NCI-H2171 (cell line): ENCODE measurements around the gene RBBP6.
"Not testable (repeated sequence)": the region's sequence is repeated elsewhere in the genome, so short reads cannot be mapped to it uniquely, and the experiment has no call there.

ENCODE experiments used
- DNase-seq: peaks from one replicate; lab custom pipeline; 2025; lab: John Stamatoyannopoulos, UW

RBBP6 gene, protein sequence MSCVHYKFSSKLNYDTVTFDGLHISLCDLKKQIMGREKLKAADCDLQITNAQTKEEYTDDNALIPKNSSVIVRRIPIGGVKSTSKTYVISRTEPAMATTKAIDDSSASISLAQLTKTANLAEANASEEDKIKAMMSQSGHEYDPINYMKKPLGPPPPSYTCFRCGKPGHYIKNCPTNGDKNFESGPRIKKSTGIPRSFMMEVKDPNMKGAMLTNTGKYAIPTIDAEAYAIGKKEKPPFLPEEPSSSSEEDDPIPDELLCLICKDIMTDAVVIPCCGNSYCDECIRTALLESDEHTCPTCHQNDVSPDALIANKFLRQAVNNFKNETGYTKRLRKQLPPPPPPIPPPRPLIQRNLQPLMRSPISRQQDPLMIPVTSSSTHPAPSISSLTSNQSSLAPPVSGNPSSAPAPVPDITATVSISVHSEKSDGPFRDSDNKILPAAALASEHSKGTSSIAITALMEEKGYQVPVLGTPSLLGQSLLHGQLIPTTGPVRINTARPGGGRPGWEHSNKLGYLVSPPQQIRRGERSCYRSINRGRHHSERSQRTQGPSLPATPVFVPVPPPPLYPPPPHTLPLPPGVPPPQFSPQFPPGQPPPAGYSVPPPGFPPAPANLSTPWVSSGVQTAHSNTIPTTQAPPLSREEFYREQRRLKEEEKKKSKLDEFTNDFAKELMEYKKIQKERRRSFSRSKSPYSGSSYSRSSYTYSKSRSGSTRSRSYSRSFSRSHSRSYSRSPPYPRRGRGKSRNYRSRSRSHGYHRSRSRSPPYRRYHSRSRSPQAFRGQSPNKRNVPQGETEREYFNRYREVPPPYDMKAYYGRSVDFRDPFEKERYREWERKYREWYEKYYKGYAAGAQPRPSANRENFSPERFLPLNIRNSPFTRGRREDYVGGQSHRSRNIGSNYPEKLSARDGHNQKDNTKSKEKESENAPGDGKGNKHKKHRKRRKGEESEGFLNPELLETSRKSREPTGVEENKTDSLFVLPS (N-terminal part only)

DNA sequence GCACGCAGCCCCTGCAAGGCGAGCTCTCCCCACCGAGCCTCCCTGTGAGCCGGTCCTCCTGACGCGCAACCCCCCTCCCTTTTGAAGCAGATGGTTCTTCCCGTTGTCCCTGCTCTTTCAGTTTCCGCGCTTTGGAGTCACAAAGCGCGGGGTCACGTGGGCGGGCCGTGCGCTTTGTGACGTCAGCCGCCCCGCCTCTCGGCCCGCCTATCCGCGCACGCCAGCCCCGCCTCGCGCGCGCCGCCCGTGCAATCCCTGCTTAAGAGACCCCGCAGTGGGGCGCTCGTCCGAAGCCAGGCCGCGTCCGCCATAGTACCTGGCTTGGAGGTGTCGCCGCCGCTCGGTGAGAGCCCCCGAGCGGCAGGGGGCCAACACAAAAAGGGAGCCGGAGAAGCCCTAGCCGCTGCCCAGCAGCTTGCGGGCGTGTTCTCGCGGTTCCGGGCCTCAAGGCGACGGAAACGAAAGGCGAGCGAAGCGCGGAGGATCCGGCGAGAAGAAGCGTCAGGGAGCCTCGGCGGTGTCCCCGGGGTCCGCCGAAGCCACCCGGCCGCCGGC is at the start of gene RBBP6:
Gene RBBP6 (plus strand): TSS at position 272 of the 555 bp plus-strand sequence. CDS start 1,061 bp downstream, outside the sequence.
- peak; percentile 97 for DNase-seq

DNA sequence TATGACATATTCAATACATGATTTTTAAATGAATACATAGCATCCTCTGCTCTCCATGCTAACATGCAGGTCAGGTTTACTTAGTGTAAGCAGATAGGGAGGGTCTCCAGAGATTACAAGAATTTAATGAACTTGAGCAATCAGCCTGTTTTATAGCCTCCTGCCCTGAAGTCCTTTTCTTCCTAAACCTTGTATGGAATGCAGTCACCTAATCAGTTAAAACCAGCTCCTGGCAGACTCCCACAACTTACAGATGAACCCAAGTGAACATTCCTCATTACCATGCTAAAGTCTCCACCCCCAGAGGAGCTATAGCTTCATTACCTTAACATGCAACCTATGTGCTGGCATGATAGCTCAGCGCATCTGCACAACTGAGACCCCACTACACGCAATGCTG is 48.5 kb upstream of the RBBP6 start:
- DNase-seq: no peak

DNA sequence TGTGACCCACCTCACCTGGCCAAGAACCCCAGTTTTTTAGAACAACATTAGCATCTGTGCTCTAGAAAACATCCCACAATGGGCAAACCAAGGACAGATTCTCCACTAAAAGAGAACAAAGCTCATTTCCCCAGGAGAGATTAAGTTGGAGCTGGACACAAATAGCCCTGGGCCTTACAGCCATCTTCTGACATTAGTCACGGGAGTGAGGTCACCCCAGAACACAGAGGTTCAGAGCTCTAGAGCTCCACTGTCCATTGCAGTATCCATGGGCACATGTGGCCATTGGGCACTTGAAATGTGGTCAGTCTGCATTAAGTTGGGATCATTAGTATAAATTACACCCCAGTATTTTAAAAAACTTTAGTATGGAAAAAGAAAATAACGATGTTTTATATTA is 47.6 kb upstream of the RBBP6 start:
- DNase-seq: no peak

DNA sequence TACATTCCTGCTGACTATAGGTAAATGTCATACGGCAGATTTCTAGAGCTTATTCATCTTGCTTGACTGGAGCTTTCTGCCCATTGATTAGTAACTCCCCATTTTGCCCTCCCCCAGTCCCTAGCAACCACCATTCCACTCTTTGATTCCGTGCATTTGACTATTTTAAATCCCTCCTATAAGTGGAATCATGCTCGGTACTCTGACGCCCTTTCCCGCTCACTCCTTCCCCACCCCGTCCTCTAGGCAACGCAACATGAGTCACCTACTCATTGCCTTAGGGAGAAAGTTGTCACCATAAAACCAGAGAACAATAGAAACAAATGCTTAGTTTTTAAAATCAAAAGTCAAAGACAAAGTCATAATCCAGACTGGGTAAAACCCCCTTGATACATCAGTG is 45.5 kb upstream of the RBBP6 start:
- no peak for DNase-seq

DNA sequence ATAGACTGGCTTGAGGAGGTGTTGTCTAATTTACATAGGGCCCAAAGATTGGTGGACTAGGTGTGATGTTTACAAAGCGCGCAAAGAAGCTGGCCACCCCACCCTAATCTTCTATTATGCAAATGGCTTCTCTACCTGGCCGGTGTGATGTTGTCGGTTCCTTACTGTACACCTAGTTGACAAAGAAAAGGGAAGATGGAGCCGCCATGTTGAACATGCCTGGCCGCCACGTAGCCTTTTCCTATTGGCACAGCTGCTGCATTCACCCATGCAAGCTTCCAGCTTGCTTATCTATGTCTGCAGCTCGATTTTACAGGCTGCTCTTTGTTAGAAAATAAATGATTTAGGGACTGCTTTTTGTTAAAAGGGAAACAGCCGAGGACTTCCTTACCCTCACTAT is 44.2 kb upstream of the RBBP6 start:
- not testable (repeated sequence) for DNase-seq

DNA sequence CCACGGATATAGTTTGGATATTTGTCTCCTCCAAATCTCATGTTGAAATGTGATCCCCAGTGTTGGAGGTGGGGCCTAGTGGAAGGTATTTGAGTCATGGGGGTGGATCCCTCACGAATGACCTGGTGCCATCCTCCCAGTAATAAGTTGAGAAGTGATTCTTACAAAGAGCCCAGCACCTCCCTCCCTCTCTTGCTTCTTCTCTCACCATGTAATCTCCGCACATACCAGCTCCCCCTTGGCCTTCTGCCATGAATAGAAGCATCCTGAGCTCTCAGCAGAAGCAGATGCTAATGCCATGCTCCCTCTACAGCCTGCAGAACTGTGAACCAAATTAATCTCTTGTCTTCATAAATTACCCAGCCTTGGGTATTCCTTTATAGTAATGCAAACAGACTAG is 41.9 kb upstream of the RBBP6 start:
- DNase-seq: no peak

DNA sequence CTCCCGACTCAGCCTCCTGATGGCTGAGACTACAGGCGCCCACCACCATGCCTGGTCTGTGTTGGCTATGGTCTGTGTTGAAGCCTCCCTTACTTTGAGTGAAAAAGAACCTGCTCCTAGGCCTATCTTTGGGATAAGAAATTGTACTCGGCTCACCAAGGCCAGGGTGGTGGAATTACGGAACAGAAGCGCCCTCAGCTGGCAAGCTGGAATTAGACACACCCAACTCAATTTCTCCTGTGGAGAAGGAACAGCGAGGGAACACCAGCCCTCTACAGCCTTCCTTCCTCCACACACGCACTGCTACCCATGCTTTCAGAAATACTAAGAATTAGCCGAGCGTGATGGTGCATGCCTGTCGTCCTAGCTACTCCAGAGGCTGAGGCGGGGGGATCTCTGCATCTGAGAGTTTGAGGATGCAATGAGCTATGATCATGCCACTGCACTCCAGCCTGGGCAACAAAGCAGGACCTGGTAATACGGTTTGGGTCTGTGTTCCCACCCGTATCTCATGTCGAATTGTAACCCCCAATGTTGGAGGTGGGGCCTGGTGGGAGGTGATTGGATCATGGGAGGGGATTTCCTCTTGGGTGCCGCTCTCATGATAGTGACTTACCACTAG is 40.1 kb upstream of the RBBP6 start:
- no peak for DNase-seq

DNA sequence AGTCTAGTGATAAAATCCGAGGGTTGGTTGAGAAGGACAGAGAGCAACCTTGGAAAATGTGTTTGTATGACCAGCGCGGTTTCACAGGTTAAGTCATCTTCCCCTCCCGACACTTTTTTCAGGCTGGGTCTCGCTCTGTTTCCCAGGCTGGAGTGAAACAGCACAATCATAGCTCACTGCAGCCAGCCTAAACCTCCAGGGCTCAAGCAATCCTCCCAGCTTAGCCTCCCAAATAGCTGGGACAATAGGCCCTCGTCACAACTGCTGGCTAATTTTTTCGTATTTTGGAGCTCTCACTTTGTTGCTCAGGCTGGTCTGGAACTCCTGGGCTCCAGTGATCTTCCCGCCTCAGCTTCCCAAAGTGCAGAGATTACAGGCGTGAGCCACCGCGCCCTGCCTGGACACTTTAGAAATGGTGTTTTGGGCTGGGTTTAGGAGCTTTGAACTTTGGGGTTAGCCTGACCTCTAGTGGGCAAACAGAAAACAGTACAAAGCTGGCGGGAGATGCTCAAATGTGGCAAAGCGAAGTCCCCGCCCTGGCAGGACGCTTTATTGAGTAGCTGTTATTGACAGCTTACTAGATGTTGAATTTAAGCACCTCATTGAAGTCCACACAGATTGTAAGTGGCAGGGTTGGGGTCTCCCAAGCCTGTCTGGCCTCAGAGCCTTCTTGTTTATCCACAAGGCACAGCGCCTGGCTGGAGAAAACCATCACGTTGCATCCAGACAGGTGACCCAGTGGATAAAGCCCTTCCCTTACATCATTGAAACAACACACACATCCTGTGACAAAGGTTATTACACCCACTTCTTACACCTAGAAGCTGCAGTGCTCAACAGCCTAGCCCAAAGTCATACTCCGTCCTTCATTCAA is 34.7 kb upstream of the RBBP6 start:
- DNase-seq: peak; percentile 25

DNA sequence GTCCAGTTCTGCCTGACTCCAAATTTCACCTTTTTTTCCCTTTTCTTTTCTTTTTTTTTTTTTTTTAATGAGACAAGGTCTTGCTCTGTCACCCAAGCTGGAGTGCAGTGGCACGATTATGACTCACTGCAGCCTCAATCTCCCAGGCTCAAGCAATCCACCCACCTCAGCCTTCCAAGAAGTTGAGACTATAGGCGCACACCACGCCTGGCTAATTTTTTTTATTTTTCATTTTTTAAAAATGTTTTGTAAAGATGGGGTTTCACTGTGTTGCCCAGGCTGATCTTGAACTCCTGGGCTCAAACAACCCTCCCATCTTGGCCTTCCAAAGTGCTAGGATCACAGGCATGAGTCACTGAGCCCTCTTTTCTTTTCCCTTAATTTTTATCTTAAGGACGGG is 33.4 kb upstream of the RBBP6 start:
- DNase-seq: no peak

DNA sequence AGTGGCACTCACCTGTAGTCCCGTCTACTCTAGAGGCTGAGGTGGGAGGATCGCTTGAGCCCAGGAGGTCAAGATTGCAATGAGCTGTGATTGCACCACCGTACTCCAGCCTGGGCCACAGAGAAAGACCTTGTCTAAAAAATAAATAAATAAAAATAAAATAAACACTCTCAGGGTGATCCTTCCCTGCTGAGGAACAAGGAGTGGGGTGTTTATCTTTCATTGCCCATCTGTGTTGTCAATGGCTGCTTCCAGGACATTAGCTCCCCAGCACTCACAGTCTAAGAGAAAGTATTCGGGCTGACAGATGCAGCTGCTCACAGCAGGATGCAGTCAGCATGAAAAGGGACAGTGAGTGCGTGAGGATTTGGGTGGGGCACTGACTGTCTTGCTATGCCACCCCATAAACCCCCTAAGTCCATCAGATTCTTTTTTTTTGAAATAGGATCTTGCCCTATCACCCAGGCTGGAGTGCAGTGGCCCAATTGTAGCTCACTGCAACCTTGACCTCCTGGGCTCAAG is 31.3 kb upstream of the RBBP6 start:
- DNase-seq: no peak

DNA sequence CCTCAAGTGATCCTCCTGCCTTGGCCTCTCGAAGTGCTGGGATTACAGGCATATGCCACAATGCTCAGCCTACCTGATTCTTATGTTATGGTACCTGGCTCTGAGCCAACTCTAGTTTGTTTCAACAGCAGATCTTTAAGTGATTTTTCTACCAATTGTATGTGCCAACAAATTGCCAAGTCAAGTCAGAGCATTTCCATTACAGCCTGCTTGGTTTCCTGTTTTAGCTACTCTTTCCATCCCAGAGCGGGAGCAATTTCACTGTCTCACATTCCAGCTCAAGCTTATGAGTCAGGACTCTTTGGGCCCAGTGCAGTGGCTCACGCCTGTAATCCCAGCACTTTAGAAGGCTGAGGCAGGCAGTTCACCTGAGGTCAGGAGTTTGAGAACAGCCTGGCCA is 30.8 kb upstream of the RBBP6 start:
- no peak for DNase-seq

DNA sequence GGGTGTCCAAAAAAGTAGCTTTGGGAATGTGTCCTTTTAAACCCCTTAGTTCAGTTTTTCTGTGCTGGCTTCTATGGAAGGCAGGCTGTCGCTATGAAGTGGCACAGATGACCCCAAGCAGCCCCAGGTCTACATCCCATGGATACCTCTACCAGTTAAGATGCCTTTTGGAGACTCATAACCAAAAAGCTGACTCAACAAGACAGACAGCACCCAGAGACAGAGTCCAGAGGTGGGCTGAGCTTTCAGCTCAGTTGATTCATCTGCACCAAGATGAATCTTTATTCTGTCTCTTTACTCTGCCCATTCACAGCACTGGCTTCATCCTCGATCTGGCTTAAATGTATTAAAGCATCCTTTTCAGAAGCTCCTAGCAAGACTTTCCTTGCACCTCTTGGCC is 29.8 kb upstream of the RBBP6 start:
- no peak for DNase-seq

DNA sequence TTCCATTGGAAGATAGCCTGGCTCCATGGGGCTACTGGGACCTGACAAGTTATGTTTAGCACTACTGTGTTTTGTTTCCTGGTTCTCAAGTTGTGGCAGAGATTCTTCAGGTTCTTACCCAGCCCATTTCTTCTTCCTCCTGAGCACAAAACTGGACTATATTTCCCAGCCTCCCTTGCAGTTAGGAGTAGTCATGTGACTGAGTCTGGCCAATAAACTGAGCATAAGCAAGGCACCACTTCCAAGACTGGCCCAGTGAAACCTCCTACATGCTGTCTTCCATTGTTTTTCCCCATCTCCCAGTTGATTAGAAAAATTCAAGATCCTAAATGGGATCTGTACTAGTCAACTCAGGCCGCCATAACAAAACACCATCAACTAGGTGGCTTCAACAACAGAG is 28.2 kb upstream of the RBBP6 start:
- DNase-seq: no peak

DNA sequence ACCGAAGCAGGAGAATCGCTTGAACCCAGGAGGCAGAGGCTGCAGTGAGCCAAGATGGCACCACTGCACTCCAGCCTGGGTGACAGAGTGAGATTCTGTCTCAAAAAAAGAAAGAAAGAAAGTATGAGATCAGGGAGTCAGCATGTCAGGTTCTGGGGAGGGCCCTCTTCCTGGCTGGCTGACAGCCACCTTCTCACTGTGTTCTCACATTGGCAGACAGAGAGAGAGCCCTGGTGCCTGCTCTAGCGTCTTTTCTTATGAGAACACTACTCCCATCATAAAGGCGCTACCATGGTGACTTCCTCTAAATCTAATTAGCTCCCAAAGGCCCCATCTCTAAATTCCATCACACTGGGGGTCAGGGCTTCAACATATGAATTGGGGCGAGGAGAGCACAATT is 27.6 kb upstream of the RBBP6 start:
- DNase-seq: no peak

DNA sequence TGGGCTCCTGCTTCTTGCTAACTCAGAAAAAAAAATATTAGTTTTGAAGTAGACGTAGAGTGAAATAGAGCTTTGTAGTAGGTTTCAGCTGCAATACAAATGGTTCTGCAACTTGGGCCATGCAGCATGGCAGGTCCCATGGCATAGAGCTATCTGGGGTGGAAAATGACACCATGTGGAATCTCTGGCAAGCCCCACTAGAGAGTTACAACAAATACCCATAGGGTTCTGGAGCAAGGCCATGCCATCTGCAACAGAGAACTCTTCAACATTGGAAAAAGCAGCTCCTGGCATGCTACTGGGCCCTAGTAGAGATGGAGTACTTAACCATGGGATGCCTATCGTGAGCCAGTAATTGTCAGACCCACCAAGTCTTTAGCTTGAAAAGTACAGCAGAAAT is 25.3 kb upstream of the RBBP6 start:
- no peak for DNase-seq

DNA sequence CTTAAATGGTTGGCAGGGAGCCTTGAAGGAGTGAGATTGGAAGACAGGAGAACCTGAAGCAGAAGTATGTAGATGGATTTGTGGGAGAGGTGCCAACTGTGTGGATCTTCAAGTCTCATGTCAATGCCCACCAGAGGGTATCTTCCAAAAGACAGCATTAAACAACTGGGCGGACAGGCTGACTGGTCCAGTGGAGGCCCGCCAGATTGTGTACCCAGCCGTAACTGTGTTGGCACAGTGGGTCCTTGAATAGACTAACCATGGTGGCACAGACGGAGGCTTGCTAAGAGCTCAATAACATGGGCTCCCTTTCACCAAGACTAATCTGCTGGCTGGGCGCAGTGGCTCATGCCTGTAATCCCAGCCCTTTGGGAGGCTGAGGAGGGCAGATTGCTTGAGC is 24.2 kb upstream of the RBBP6 start:
- DNase-seq: no peak

DNA sequence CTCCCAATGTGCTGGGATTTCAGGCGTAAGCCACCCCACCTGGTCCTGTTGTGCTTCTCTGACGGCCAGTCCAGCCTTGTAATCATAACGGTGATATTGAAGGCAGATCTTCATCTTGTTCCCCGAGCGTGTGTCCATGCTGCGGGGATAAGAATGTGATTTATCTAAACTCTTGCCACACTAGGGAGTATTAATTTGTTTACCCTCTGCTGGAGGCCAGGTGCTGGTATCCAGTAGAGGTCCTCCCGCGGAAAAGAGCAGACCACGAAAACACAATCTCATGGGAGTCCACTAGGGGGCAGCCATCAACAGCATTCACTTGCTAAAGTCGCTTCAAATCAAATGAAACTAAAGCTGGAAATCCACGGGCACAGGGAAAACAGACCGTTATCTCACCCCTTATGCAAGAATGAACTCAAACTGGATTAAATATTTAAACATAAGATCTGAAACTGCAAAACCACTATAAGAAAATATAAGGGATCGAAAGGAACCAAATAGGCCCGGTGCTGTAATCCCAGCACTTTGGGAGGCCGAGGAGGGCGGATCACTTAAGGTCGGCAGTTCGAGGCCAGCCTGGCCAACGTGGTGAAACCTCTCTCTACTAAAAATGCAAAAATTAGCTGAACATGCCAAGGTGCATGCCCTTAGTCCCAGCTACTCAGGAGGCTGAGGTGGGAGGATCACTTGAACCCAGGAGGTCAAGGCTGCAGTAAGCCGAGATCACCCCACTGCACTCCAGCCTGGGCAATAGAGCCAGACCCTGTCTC is 22.3 kb upstream of the RBBP6 start:
- DNase-seq: peak; percentile 54

DNA sequence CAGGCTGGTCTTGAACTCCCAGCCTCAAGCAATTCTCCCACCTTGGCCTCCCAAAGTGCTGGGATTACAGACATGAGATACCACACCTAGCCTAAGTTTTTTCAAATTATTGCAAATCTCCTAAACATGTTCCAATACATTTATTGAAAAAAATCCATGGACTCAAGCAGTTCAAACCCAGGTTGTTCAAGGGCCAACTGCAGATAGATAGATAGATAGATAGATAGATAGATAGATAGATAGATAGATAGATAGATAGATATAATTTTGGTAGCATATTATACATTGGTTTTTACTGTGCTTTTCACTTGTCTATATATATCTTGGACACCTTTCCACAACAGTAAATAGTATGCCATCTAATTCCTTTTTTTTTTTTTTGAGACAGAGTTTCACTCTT is 20.9 kb upstream of the RBBP6 start:
- no peak for DNase-seq

DNA sequence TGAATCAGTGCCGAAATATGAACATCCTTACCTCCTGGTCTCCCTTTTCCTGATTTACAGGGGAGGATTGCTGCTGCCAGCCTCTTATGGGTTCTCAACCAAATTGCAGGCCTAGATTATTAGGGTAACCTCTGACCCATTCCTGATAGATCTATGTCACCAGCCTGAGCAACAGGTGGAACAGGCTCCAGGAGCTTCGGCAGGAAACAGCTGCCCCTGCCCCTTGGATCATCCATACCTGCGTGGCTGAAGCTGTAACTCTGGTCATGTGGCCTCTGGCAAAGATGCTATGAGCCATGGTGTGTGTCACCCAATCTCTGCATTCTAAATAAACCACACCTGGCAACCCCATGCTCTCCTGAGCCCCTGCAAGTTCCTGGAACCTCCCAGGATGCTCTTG is 18.4 kb upstream of the RBBP6 start:
- DNase-seq: no peak

DNA sequence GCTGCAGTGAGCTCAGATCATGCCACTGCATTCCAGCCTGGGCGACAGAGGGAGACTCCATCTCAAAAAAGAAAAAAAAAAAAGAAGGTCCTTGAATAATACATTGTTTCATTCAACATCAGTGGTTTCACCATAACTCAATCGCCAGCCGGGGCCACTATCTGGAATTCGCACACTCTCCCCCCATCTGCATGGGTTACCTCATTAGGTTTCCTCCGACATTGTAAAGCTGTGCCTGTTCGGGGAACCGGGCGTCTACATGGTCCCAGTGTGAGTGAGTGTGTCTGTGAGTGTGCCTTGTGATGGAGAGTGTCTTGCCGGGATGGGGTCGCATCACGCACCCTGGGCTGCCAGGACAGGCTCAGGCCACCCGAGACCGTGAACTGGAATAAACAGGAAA is 16.6 kb upstream of the RBBP6 start:
- DNase-seq: no peak
